SK-N-SH treated with all-trans-retinoic acid at 6 μM for 48 hours (cell line): ENCODE measurements around the gene CAMK1.

Experiments
- CSDC2 ChIP-seq: fragments of 250-450 bp; sonication (Bioruptor Pico); IDR thresholded peaks from 2 replicates; pipeline ENCODE4 v1.5.0; 2020; ENCODE audit warnings: mild to moderate bottlenecking, moderate library complexity
- ISL1 ChIP-seq: fragments of 250-450 bp; sonication (Bioruptor Pico); IDR thresholded peaks from 2 replicates; pipeline ENCODE4 v2.1.2; 2022; ENCODE audit warnings: mild to moderate bottlenecking, moderate library complexity
- RARB ChIP-seq: fragments of 250-450 bp; sonication (Bioruptor Pico); IDR thresholded peaks from 2 replicates; pipeline ENCODE4 v1.8.0; 2021; ENCODE audit warnings: mild to moderate bottlenecking, moderate library complexity
- ZC3H10 ChIP-seq: fragments of 250-450 bp; sonication (Bioruptor Pico); IDR thresholded peaks from 2 replicates; pipeline ENCODE4 v1.5.1; 2021; ENCODE audit warnings: mild to moderate bottlenecking, moderate library complexity
- ZNF565 ChIP-seq: fragments of 450-650 bp; formaldehyde crosslinking; conservative IDR thresholded peaks from 2 replicates; pipeline ENCODE4 v1.5.0; 2020; ENCODE audit warnings: low read depth, mild to moderate bottlenecking, moderate library complexity
- ZNF8 ChIP-seq: fragments of 450-650 bp; formaldehyde crosslinking; IDR thresholded peaks from 2 replicates; pipeline ENCODE4 v1.5.0; 2020; ENCODE audit warnings: mild to moderate bottlenecking, moderate library complexity
- TF ChIP-seq, protein P1 (sequence below): fragments of 250-450 bp; sonication (Bioruptor Pico); IDR thresholded peaks from 2 replicates; pipeline ENCODE4 v1.5.1; 2020; ENCODE audit warnings: low read depth, mild to moderate bottlenecking, moderate library complexity
- TF ChIP-seq, protein P2 (sequence below): fragments of 250-450 bp; sonication (Bioruptor Pico); IDR thresholded peaks from 2 replicates; pipeline ENCODE4 v1.8.0; 2020; ENCODE audit warnings: mild to moderate bottlenecking, moderate library complexity, borderline replicate concordance
- TF ChIP-seq, protein P3 (sequence below): fragments of 250-450 bp; sonication (Bioruptor Pico); IDR thresholded peaks from 2 replicates; pipeline ENCODE4 v1.5.0; 2020; ENCODE audit warnings: mild to moderate bottlenecking, moderate library complexity

DNA sequence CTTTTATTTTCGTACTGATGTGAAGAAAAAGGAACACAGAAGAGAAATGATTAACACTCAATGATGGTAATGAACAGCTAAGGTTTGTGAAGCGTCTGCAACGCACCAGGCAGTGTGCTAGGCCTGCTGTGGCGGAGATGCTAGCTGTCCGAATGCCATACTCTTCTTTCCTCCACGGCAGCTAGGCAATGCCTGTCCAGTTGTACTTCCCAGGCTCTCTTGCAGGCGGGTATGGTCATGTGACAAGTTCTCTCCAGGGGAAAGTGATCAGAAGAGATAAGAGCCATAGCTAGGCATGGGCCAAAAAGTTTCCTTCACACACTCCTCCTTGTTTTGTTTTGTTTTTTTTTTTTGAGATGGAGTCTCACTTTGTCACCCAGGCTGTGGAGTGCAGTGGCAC, 15.9 kb upstream of the CAMK1 start:
- no peak for TF ChIP-seq CSDC2
- no peak for TF ChIP-seq ZNF565 (CRISPR knock-in tag)
- TF ChIP-seq, protein P1, sequence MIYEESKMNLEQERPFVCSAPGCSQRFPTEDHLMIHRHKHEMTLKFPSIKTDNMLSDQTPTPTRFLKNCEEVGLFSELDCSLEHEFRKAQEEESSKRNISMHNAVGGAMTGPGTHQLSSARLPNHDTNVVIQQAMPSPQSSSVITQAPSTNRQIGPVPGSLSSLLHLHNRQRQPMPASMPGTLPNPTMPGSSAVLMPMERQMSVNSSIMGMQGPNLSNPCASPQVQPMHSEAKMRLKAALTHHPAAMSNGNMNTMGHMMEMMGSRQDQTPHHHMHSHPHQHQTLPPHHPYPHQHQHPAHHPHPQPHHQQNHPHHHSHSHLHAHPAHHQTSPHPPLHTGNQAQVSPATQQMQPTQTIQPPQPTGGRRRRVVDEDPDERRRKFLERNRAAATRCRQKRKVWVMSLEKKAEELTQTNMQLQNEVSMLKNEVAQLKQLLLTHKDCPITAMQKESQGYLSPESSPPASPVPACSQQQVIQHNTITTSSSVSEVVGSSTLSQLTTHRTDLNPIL (CRISPR knock-in tag): no peak
- no peak for TF ChIP-seq ISL1 (CRISPR knock-in tag)
- TF ChIP-seq ZC3H10 (CRISPR knock-in tag): no peak
- TF ChIP-seq, protein P2, sequence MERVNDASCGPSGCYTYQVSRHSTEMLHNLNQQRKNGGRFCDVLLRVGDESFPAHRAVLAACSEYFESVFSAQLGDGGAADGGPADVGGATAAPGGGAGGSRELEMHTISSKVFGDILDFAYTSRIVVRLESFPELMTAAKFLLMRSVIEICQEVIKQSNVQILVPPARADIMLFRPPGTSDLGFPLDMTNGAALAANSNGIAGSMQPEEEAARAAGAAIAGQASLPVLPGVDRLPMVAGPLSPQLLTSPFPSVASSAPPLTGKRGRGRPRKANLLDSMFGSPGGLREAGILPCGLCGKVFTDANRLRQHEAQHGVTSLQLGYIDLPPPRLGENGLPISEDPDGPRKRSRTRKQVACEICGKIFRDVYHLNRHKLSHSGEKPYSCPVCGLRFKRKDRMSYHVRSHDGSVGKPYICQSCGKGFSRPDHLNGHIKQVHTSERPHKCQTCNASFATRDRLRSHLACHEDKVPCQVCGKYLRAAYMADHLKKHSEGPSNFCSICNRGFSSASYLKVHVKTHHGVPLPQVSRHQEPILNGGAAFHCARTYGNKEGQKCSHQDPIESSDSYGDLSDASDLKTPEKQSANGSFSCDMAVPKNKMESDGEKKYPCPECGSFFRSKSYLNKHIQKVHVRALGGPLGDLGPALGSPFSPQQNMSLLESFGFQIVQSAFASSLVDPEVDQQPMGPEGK (CRISPR knock-in tag): no peak
- no peak for TF ChIP-seq ZNF8 (CRISPR knock-in tag)
- TF ChIP-seq, protein P3, sequence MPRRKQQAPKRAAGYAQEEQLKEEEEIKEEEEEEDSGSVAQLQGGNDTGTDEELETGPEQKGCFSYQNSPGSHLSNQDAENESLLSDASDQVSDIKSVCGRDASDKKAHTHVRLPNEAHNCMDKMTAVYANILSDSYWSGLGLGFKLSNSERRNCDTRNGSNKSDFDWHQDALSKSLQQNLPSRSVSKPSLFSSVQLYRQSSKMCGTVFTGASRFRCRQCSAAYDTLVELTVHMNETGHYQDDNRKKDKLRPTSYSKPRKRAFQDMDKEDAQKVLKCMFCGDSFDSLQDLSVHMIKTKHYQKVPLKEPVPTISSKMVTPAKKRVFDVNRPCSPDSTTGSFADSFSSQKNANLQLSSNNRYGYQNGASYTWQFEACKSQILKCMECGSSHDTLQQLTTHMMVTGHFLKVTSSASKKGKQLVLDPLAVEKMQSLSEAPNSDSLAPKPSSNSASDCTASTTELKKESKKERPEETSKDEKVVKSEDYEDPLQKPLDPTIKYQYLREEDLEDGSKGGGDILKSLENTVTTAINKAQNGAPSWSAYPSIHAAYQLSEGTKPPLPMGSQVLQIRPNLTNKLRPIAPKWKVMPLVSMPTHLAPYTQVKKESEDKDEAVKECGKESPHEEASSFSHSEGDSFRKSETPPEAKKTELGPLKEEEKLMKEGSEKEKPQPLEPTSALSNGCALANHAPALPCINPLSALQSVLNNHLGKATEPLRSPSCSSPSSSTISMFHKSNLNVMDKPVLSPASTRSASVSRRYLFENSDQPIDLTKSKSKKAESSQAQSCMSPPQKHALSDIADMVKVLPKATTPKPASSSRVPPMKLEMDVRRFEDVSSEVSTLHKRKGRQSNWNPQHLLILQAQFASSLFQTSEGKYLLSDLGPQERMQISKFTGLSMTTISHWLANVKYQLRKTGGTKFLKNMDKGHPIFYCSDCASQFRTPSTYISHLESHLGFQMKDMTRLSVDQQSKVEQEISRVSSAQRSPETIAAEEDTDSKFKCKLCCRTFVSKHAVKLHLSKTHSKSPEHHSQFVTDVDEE (CRISPR knock-in tag): no peak
- no peak for TF ChIP-seq RARB
